ENCODE measurements around the gene HRC.
"Not testable (repeated sequence)": the region's sequence is repeated elsewhere in the genome, so short reads cannot be mapped to it uniquely, and the experiment has no call there.

The HRC gene, protein sequence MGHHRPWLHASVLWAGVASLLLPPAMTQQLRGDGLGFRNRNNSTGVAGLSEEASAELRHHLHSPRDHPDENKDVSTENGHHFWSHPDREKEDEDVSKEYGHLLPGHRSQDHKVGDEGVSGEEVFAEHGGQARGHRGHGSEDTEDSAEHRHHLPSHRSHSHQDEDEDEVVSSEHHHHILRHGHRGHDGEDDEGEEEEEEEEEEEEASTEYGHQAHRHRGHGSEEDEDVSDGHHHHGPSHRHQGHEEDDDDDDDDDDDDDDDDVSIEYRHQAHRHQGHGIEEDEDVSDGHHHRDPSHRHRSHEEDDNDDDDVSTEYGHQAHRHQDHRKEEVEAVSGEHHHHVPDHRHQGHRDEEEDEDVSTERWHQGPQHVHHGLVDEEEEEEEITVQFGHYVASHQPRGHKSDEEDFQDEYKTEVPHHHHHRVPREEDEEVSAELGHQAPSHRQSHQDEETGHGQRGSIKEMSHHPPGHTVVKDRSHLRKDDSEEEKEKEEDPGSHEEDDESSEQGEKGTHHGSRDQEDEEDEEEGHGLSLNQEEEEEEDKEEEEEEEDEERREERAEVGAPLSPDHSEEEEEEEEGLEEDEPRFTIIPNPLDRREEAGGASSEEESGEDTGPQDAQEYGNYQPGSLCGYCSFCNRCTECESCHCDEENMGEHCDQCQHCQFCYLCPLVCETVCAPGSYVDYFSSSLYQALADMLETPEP

DNA sequence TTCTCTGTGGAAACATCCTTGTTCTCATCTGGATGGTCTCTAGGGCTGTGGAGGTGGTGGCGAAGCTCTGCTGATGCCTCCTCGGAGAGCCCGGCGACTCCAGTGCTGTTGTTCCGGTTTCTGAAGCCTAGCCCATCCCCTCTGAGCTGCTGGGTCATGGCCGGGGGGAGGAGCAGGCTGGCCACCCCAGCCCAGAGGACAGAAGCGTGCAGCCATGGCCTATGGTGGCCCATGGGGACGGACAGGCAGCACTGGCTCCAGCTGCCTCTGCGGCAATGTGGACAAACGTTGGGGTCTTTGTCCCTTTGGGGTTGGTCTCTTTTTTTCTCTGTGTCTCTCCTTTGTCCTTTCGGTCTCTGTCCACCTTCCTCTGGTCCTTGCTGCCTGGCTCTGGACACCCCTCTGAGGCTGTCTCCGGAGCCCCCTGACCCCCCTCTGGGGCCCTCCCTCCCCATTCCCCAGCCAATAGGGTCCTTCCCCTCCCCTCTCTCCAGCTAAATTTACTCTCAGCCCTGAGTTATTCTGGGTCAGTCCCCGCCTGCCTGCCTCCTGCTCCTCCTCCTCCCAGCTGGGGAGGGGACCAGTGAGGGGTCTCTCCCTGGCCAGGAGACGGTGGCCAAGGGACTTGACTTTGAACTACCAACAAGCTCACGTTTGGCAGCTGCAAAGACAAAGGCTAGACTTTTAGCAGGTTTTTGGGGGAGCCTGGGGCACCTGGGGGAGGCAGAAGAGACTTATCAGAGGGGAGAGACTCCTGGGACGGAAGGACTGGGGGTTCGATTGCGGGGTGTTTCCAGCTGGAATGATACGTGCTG is at the start of gene HRC:
Gene HRC, minus strand, starts transcription at position 392 of the 815 bp plus-strand sequence. Its CDS starts 159 bp downstream, at position 233.
- peaks cover 97% of the 10 kb centered on the region for H3K27me3 Mint-ChIP-seq
- no peak for ATAC-seq
- no peak within 1 kb of the TSS for H3K4me3 Mint-ChIP-seq
- H3K4me1 Mint-ChIP-seq: peaks cover 27% of the 10 kb centered on the region
- H3K9me3 Mint-ChIP-seq: peaks cover 16% of the 10 kb centered on the region
- peaks cover 6% of the 10 kb centered on the region for H3K36me3 Mint-ChIP-seq
- no peak within 1 kb of the TSS for H3K27ac Mint-ChIP-seq

DNA sequence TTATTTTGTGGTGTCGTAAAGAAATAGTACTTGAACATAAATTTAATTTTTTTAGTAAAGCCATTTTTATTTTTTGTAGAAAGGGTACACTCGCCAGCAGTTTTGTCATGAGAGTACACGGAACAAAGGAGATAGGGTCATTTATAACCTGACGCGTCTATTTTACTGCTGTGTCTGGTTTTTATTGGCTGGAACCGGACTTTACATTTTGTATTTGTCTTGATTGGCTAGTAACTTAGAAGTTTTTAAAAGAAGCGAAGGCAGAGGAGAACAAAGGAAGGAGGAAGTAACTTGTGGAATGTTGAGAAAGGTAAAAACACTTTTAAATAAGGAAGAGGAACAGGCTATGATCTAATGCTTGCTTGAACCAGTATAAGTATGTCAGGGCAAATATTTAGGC is 45.8 kb upstream of the HRC start:
- ATAC-seq: no peak
- H3K36me3 Mint-ChIP-seq: no peaks in the 10 kb centered on the region
- peaks cover 21% of the 10 kb centered on the region for H3K4me1 Mint-ChIP-seq
- no peak overlapping the region for H3K27ac Mint-ChIP-seq
- no peaks in the 10 kb centered on the region for H3K9me3 Mint-ChIP-seq
- peaks cover 22% of the 10 kb centered on the region for H3K27me3 Mint-ChIP-seq
- H3K4me3 Mint-ChIP-seq: no peak overlapping the region

GRCh38 chr19:49200238-49200862 is 45.2 kb upstream of the HRC start:
- H3K9me3 Mint-ChIP-seq: no peaks in the 10 kb centered on the region
- no peak overlapping the region for H3K27ac Mint-ChIP-seq
- H3K4me3 Mint-ChIP-seq: no peak overlapping the region
- H3K27me3 Mint-ChIP-seq: peaks cover 22% of the 10 kb centered on the region
- peaks cover 16% of the 10 kb centered on the region for H3K4me1 Mint-ChIP-seq
- no peaks in the 10 kb centered on the region for H3K36me3 Mint-ChIP-seq
- no peak for ATAC-seq

DNA sequence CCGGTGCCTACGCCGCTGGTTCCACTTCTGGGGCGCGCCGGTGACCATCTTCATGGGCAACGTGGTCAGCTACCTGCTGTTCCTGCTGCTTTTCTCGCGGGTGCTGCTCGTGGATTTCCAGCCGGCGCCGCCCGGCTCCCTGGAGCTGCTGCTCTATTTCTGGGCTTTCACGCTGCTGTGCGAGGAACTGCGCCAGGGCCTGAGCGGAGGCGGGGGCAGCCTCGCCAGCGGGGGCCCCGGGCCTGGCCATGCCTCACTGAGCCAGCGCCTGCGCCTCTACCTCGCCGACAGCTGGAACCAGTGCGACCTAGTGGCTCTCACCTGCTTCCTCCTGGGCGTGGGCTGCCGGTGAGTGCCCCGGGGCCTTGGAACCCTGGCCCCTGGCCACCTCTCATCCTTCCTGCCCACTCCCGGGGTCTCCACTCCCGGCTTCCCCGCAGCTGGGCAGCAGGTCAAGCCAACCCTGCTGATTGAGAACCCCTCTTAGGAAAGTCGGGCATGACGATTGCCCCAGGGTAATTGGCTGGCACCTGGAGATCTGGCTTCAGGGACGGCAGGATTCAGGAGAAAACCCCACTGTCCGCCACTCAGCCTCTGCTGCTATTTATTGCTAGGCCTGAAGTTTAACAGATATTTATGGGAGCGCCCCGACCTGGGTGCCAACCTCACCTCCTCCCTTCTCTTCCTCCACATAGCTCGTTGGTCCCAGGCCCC is 41.5 kb upstream of the HRC start:
- Mint-ChIP-seq H3K27ac (no peak overlapping the region), H3K4me3 (no peak overlapping the region), H3K27me3 (peaks cover 40% of the 10 kb centered on the region), H3K9me3 (no peaks in the 10 kb centered on the region), H3K36me3 (no peaks in the 10 kb centered on the region), H3K4me1 (peaks cover 9% of the 10 kb centered on the region)
- peak; percentile 57 for ATAC-seq

- no peaks in the 10 kb centered on the region for H3K36me3 Mint-ChIP-seq
- ATAC-seq: no peak
- H3K27ac Mint-ChIP-seq: no peak overlapping the region
- peaks cover 10% of the 10 kb centered on the region for H3K4me1 Mint-ChIP-seq
- H3K27me3 Mint-ChIP-seq: peaks cover 52% of the 10 kb centered on the region
- H3K9me3 Mint-ChIP-seq: peaks cover 2% of the 10 kb centered on the region
- no peak overlapping the region for H3K4me3 Mint-ChIP-seq
These were observed 39.2 kb upstream of the HRC start for GRCh38 chr19:49194408-49194807.

DNA sequence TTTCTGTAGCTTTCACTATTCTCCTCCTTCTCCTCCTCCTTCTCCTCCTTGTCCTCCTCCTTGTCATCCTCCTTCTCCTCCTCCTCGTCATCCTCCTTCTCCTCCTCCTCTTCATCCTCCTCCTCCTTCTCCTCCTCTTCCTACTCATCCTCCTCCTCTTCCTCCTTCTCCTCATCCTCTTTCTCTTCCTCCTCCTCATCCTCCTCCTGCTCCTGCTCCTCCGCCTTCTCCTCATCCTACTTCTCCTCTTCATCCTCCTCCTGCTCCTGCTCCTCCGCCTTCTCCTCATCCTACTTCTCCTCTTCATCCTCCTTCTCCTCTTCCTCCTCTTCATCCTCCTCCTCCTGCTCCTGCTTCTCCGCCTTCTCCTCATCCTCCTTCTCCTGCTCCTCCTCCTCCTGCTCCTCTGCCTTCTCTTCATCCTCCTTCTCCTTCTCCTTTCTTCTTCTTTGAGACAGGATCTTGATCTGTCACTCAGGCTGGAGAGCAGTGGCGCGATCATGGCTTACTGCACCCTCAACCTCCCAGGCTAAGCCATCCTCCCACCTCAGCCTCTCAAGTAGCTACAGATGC is 38.7 kb upstream of the HRC start:
- H3K9me3 Mint-ChIP-seq: peaks cover 2% of the 10 kb centered on the region
- ATAC-seq: no peak
- H3K36me3 Mint-ChIP-seq: no peaks in the 10 kb centered on the region
- H3K27me3 Mint-ChIP-seq: peaks cover 55% of the 10 kb centered on the region
- H3K4me3 Mint-ChIP-seq: no peak overlapping the region
- H3K4me1 Mint-ChIP-seq: peaks cover 9% of the 10 kb centered on the region
- H3K27ac Mint-ChIP-seq: no peak overlapping the region

GRCh38 chr19:49190781-49191180 is 35.6 kb upstream of the HRC start:
- Mint-ChIP-seq H3K4me1 (peaks cover 9% of the 10 kb centered on the region), H3K4me3 (no peak overlapping the region), H3K9me3 (peaks cover 2% of the 10 kb centered on the region), H3K27me3 (peaks cover 48% of the 10 kb centered on the region), H3K36me3 (no peaks in the 10 kb centered on the region), H3K27ac (no peak overlapping the region)
- no peak for ATAC-seq

DNA sequence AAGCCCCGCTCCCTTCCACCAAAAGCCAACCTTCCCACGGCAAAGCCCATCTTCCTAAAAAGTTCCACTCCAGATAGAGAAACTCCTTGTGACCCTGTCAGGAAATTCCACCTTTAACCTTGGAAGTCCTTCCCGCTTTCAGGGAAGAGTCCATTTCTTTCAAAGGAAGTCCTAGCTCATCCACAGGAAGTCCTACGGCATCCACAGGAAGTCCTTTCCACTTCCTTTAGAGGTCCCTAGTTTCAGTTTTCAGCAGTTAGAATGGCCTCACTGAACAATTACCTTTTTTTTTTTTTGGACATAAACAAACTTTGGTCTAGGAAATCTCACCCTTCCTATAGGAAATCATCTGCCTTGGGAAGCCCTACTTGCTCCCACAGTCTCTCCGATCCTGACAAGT is 34.1 kb upstream of the HRC start:
- Mint-ChIP-seq H3K4me1 (peaks cover 9% of the 10 kb centered on the region), H3K4me3 (no peak overlapping the region), H3K27ac (no peak overlapping the region), H3K36me3 (no peaks in the 10 kb centered on the region), H3K9me3 (peaks cover 2% of the 10 kb centered on the region), H3K27me3 (peaks cover 37% of the 10 kb centered on the region)
- ATAC-seq: no peak

DNA sequence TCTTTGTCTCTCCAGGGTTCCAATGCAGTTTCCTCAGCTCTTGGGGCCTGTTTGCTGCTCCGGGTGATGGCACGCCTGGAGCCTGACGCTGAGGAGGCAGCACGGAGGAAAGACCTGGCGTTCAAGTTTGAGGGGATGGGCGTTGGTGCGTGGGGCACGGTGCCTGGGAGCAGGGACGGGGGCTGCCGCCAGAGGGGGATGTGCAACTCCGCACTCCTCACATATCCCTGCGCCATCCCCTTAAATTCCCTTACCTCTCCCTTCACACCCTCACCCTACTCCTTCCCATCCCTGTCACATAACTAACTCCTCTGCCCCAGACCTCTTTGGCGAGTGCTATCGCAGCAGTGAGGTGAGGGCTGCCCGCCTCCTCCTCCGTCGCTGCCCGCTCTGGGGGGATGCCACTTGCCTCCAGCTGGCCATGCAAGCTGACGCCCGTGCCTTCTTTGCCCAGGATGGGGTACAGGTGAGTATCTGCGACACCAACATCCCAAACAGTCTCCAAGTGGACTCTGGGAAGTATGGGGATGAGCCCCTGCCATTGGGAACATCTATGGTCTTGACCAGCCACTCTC is 33.5 kb upstream of the HRC start:
- Mint-ChIP-seq H3K4me3 (no peak overlapping the region), H3K9me3 (peaks cover 6% of the 10 kb centered on the region), H3K27me3 (peaks cover 31% of the 10 kb centered on the region), H3K4me1 (peaks cover 9% of the 10 kb centered on the region), H3K36me3 (no peaks in the 10 kb centered on the region), H3K27ac (no peak overlapping the region)
- ATAC-seq: no peak

- H3K27ac Mint-ChIP-seq: peak overlapping the region; percentile 38
- H3K4me3 Mint-ChIP-seq: no peak overlapping the region
These were observed 30.9 kb upstream of the HRC start for GRCh38 chr19:49186108-49186507.

DNA sequence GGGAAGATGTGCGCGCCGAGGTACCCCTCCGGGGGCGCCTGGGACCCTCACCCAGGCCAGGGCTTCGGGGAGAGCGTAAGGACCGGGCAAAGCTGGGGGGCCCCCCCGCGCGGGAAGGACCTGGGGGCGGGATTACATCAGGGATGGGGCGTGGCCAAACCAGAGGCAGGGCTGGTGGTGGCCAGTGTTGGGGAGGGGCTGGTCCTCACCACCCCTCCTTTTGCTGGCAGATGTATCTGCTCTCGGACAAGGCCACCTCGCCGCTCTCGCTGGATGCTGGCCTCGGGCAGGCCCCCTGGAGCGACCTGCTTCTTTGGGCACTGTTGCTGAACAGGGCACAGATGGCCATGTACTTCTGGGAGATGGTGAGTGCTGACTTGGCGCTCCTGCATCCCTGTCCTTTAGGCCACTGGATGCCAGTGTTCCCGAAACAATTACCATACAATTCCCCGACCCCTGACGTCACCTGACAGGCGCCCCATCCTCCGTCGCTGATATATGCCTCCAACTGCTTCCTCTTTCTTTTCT is 27.7 kb upstream of the HRC start:
- Mint-ChIP-seq H3K4me3 (no peak overlapping the region), H3K4me1 (no peaks in the 10 kb centered on the region), H3K9me3 (peaks cover 13% of the 10 kb centered on the region), H3K27me3 (peaks cover 7% of the 10 kb centered on the region), H3K27ac (no peak overlapping the region), H3K36me3 (no peaks in the 10 kb centered on the region)
- no peak for ATAC-seq

More at GRCh38 chr19:49186108-49186507, 30.9 kb upstream of the HRC start:
- peaks cover 15% of the 10 kb centered on the region for H3K9me3 Mint-ChIP-seq
- peaks cover 29% of the 10 kb centered on the region for H3K27me3 Mint-ChIP-seq
- peaks cover 9% of the 10 kb centered on the region for H3K4me1 Mint-ChIP-seq
- ATAC-seq: peak; percentile 79
- H3K36me3 Mint-ChIP-seq: no peaks in the 10 kb centered on the region

DNA sequence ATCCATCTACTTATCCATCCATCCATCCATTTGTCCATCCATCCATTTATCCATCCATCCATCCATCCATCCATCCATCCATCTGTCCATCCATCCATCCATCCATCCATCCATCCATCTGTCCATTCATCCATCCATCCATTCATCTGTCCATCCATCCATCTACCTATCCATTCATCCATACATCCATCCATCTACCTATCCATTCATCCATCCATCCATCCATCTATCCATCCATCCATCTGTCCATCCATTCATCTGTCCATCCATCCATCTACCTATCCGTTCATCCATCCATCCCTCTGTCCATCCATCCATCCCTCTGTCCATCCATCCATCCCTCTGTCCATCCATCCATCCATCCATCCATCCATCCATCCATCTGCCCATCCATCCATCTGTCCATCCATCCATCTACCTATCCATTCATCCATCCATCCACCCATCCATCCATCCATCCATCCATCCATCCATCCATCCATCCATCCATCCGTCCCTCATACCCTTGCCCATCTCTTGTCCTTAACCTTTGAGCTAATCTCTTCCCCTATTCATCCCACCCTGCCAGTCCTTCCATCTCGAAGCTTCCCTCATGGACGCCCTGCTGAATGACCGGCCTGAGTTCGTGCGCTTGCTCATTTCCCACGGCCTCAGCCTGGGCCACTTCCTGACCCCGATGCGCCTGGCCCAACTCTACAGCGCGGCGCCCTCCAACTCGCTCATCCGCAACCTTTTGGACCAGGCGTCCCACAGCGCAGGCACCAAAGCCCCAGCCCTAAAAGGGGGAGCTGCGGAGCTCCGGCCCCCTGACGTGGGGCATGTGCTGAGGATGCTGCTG is 27.0 kb upstream of the HRC start:
- Mint-ChIP-seq H3K9me3 (peaks cover 13% of the 10 kb centered on the region), H3K27me3 (peaks cover 11% of the 10 kb centered on the region)
- ATAC-seq, H3K4me1 Mint-ChIP-seq, H3K36me3 Mint-ChIP-seq, H3K4me3 Mint-ChIP-seq, H3K27ac Mint-ChIP-seq: not testable (repeated sequence)

- H3K4me3 Mint-ChIP-seq: no peak overlapping the region
- H3K36me3 Mint-ChIP-seq: no peaks in the 10 kb centered on the region
- peaks cover 13% of the 10 kb centered on the region for H3K9me3 Mint-ChIP-seq
- ATAC-seq: no peak
- peaks cover 11% of the 10 kb centered on the region for H3K27me3 Mint-ChIP-seq
- peaks cover 5% of the 10 kb centered on the region for H3K4me1 Mint-ChIP-seq
- H3K27ac Mint-ChIP-seq: no peak overlapping the region
These were observed 25.5 kb upstream of the HRC start for GRCh38 chr19:49180659-49181058.

Measured in stimulated activated memory B cell treated with anti-CD40 and anti-IgM and Interleukin-4, amounts not matched to agents 10 μg/mL and 1 μg/mL and 100 μg/mL, for 72 hours (primary cell).